Panc1 (cell line): ENCODE results near the gene PDXK. TPM values are rescaled to one million over a fixed set of nuclear protein-coding genes. Genes with fewer than 3 reads are reported as not detected.

Experiments
- ATAC-seq: fragments of 200-7000 bp; cut with Tn5 transposase; 2 replicates; pipeline ENCODE4 v1.9.1; 2020; ENCODE audit warnings: mild to moderate bottlenecking, moderate library complexity
- BruUV-seq: library from RNA; stranded (reverse); fragments of 400-500 nt; replicated peaks from 2 replicates; lab custom pipeline; 2021; lab: Mats Ljungman, UMichigan
- CTCF ChIA-PET: fragments of 300-600 bp; sonication (Branson Sonifier 250); formaldehyde crosslinking; loops from one replicate; lab custom pipeline; 2022; ENCODE audit warnings: antibody characterized with exemption; lab: Charles Lee
- POLR2A ChIA-PET: fragments of 300-600 bp; sonication (Branson Sonifier 250); formaldehyde crosslinking; loops from one replicate; lab custom pipeline; 2022; ENCODE audit warnings: antibody characterized with exemption; lab: Charles Lee
- DNase-seq: peaks from one replicate; pipeline ENCODE4 v3.0.0-alpha.2; 2010; ENCODE audit warnings: low read depth, low spot score
- H3K27ac ChIP-seq: 2 replicates; pipeline ENCODE4 v1.5.1; 2011; ENCODE audit warnings: mild to moderate bottlenecking, low read length, inconsistent platforms
- H3K27me3 ChIP-seq: fragments of 200-500 bp; sonication (Bioruptor generic); 2 replicates; pipeline ENCODE4 v1.6.0; 2014; ENCODE audit warnings: low read length, inconsistent platforms; ENCODE audit not compliant: control insufficient read depth, insufficient read depth
- H3K36me3 ChIP-seq: fragments of 200-500 bp; sonication (Bioruptor generic); 2 replicates; pipeline ENCODE4 v1.5.1; 2014; ENCODE audit warnings: inconsistent platforms, mild to moderate bottlenecking, low read length, moderate library complexity; ENCODE audit not compliant: control insufficient read depth, insufficient read depth
- H3K4me1 ChIP-seq: 2 replicates; pipeline ENCODE4 v1.5.1; 2011; ENCODE audit warnings: inconsistent platforms, mild to moderate bottlenecking, low read length, moderate library complexity; ENCODE audit not compliant: control insufficient read depth, insufficient read depth
- H3K4me3 ChIP-seq, 2 experiments: 2 replicates each; pipeline ENCODE4 v1.5.1; 2011 to 2012; ENCODE audit warnings: low read depth in 2 of 2, low read length in 2 of 2, mild to moderate bottlenecking in 2 of 2, inconsistent platforms in 1 of 2, moderate library complexity in 1 of 2
- H3K9me3 ChIP-seq: fragments of 200-500 bp; sonication (Bioruptor generic); 2 replicates; pipeline ENCODE4 v1.5.1; 2014; ENCODE audit warnings: low read depth, mild to moderate bottlenecking, inconsistent platforms, low read length, moderate library complexity; ENCODE audit not compliant: control insufficient read depth, insufficient read depth
- CTCF ChIP-seq: fragments of 450-650 bp; IDR thresholded peaks from 2 replicates; pipeline ENCODE4 v1.5.1; 2017; ENCODE audit warnings: mild to moderate bottlenecking
- POLR2AphosphoS5 ChIP-seq: IDR thresholded peaks from 2 replicates; pipeline ENCODE4 v1.6.1; 2012; ENCODE audit warnings: mild to moderate bottlenecking, low read depth, low read length, moderate library complexity
- REST ChIP-seq, 2 experiments: IDR thresholded peaks; 2 replicates each; pipeline ENCODE4 v1.6.1; 2011 to 2012; ENCODE audit warnings: low read depth in 2 of 2, control low read depth in 1 of 2, low read length in 1 of 2, mild to moderate bottlenecking in 1 of 2, moderate library complexity in 1 of 2; ENCODE audit not compliant: insufficient read depth in 1 of 2
- SIN3A ChIP-seq: IDR thresholded peaks from 2 replicates; pipeline ENCODE4 v1.6.1; 2012; ENCODE audit warnings: low read depth, mild to moderate bottlenecking, low read length, moderate library complexity, borderline replicate concordance; ENCODE audit not compliant: insufficient read depth
- TCF7L2 ChIP-seq: IDR thresholded peaks from 2 replicates; pipeline ENCODE4 v1.6.1; 2011; ENCODE audit warnings: mild to moderate bottlenecking, low read depth, low read length, inconsistent platforms
- in situ Hi-C: cut with HindIII; loops from 2 replicates; pipeline ENCODE4 v1.10.0; 2016; ENCODE audit warnings: low sequenced_read_pairs, low pct_unique_long_range_greater_than_20kb
- intact Hi-C: fragments of 100-400 bp; cut with micrococcal nuclease; formaldehyde crosslinking; loops from one replicate; pipeline ENCODE4 v1.10.0; 2022; ENCODE audit not compliant: unreplicated experiment
- total RNA-seq: library from RNA; stranded (reverse); gene quantifications from one replicate; pipeline ENCODE4 v1.2.1, GENCODE V29; 2021; ENCODE audit not compliant: unreplicated experiment

PDXK gene
- total RNA-seq, 1 experiment from 2014 or later, result 184 TPM

GRCh38 chr21:43701936-43702784, 16.8 kb upstream of the PDXK start:
- BruUV-seq, result no TSS peak

GRCh38 chr21:43702785-43703034, 16.2 kb upstream of the PDXK start:
- Histone ChIP-seq H3K4me1 (no peaks in the 10 kb centered on the region), H3K36me3 (no peaks in the 10 kb centered on the region), H3K27ac (no peak overlapping the region), H3K27me3 (no peaks in the 10 kb centered on the region), H3K4me3 (no peak overlapping the region), H3K9me3 (no peaks in the 10 kb centered on the region)
- CTCF ChIA-PET, result no interaction called here
- intact Hi-C loops (no loop called here), in situ Hi-C loops (no loop called here)
- DNase-seq (no peak), ATAC-seq (no peak)
- no peak for TF ChIP-seq CTCF
- no peak for TF ChIP-seq TCF7L2
- no peak for TF ChIP-seq POLR2AphosphoS5
- no peak for TF ChIP-seq SIN3A
- TF ChIP-seq REST (IDR thresholded peaks at IDR 0.05; ENCODE audit: insufficient read depth in 1 of 2, low read depth in 2 of 2, low read length in 1 of 2), result no peak
- POLR2A ChIA-PET, result no interaction called here
- BruUV-seq, result no TSS peak

More at GRCh38 chr21:43701936-43702784, 16.8 kb upstream of the PDXK start:
- CTCF ChIA-PET, result no interaction called here
- Histone ChIP-seq H3K4me3 (no peak overlapping the region), H3K4me1 (no peaks in the 10 kb centered on the region), H3K9me3 (no peaks in the 10 kb centered on the region), H3K27me3 (no peaks in the 10 kb centered on the region), H3K27ac (no peak overlapping the region), H3K36me3 (no peaks in the 10 kb centered on the region)
- TF ChIP-seq TCF7L2 (no peak), POLR2AphosphoS5 (no peak), CTCF (no peak), SIN3A (no peak), REST (IDR thresholded peaks at IDR 0.05; ENCODE audit: insufficient read depth in 1 of 2, low read depth in 2 of 2, low read length in 1 of 2) (no peak)
- no peak for DNase-seq
- POLR2A ChIA-PET, result no interaction called here
- in situ Hi-C loops (no loop called here), intact Hi-C loops (no loop called here)
- no peak for ATAC-seq
